ENCODE measurements around the gene CACNA1C.

Gene CACNA1C

GRCh38 chr12:2414810-2415567, 362.2 kb downstream of the CACNA1C start:
- no peak for DNase-seq (ENCODE audit: low read depth)

DNA sequence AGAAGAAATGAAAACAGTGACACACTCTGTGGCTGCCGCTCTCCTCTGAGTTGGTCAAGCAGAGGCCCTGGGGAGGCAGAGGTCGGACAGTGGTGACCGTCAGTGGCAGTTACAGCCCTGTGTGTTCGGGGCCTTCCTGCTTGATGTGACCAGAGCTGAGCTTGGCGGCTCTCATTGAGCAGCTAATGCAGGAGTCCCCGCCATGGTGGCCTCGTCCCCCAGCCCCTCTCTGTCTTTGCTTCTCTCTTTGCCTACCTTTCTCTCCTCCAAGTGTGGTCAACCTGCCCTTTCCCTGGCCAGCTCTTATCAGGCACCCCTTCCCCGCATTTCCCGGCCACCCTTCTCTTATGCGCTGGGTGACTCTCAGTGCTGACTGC, 362.8 kb downstream of the CACNA1C start:
- no peak for DNase-seq (ENCODE audit: low read depth)

DNA sequence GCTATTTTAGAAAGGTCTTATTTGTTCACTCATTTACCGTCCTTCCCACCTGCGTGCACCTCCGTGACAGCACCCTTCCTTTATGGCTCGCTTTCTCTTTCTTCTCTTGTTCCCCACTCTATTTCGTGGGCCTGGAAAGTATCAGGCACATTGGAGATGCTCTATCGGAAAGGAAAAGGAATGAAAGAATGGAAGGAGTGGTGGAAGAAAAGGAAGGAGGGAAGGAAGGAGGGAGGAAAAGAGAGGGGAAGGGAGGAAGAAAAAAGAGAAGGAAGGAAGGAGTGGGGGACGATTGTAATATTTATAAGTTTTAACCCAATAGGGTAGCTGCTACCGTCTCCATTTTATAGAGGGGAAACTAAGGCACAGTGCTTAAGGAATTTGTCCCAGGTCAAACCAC, 363.4 kb downstream of the CACNA1C start:
- DNase-seq (ENCODE audit: low read depth), result no peak

GRCh38 chr12:2417481-2418160, 364.8 kb downstream of the CACNA1C start:
- DNase-seq (ENCODE audit: low read depth), result no peak

DNA sequence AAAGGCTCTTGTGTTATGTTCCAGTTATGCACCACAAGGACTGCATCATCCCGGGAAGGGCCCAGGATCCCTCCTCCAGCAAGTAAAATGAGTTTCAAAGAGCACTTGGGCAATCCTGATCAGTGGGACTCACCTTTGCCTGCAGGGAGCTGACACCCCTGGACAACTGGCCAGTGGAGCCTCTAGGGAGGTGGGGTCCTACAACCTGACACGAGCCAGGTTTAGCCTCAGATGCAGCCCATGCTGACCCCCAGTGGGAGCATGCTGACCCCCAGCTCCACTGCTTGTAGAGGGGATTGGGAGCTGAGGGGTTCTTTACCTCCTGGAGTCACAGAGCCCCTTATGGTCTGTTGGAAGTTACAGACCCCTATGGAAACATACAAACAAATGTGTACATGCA, 365.8 kb downstream of the CACNA1C start:
- no peak for DNase-seq (ENCODE audit: low read depth)

DNA sequence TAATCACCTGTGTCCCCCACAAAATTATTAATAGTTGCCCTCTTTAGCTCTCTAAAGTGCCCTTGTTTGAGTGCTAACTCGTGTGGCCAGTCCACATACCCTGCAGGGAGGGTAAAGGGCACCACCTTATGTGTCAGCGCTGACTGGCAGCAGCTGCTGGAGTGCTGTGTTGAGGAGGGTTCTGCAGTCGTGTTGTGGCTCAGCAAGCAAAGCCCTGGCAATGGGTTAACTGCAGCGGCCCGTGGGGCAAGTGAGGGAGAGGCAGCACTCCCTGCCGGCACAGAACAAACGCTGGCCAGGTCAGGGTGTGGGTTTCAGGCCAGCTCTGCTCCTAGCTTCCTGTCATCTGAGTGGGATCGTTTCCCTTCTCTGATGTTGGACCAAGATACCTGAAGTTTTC, 369.8 kb downstream of the CACNA1C start:
- no peak for DNase-seq (ENCODE audit: low read depth)

- no peak for DNase-seq (ENCODE audit: low read depth)
Measured at GRCh38 chr12:2429032-2429431, 376.2 kb downstream of the CACNA1C start.

GRCh38 chr12:2431810-2432209, 379.0 kb downstream of the CACNA1C start:
- DNase-seq (ENCODE audit: low read depth), result no peak

DNA sequence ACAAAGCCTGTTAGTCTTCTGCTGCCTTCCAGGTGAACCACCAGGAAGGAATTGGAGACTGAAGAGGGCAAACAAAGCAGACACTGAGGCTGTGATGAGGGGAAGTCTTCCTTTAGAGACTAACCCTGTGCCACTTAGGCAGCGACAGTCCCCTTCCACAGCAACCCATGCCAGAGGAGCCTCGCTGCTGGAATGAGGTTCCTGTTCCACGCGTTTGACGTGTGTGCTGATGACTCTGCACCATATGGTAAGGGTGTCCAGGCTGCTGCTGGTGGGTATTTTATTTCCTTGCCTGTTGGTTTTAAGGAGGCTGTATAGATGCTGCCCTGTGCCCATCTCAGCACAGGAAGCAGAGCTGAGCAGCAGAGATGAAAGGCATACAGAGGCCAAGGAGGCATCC, 380.1 kb downstream of the CACNA1C start:
- DNase-seq (ENCODE audit: low read depth), result no peak

DNA sequence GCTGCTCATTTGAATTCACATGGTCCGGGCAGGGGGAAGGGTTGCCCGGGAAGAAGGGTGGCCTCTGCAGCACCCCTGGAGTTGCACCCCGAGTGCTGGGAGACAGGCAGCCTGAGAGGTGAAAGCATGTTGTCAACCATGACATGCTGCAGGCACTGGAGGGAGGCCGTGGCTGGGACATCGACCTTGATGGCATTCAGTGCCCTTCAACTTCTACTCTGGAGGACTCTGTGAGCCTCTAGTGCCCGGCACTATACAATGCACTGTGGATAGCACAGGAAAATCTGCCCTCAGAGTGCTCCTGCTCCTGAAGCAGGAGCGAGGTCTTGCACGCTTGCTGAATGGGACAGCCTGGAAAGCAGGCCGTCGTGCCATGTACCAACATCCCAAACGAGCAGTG, 382.7 kb downstream of the CACNA1C start:
- no peak for DNase-seq (ENCODE audit: low read depth)

DNA sequence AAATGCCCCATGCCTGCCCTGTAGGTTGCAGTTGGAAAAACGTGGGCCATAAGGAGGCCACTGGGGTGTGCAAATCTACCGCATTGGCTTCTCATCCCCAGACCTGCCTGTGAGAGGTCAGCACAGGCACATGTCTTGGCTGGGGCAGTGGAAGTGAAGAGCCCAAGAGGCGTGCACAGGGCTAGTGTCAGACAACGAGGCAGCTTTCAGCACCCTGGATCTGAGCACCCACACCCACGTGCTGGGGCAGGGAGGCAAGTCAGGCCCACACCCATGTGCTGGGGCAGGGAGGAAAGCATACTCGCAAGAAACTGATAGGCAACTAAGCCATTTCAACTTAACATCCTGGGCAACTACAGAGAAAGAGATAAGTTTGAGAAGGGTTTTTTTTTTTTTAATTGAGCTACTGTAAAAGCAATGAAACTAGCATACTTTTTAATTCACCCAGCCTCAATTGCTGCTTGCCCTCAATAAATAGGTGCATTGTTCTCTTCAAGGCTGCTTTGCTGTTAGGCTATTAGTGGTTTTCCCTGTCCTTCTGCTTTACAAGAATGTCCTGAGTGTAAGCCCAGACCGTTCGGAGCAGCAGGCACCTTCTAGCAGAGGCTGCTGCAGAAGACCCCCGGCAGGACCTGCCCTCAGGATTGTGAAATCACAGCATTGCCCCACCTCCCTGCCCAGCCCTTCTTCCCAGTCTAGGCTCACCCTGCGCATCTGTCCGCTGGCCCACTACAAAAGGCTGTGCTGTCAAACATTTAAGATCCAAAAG, 386.7 kb downstream of the CACNA1C start:
- no peak for DNase-seq (ENCODE audit: low read depth)

- DNase-seq (ENCODE audit: low read depth), result no peak
Measured at GRCh38 chr12:2443776-2444175, 391.0 kb downstream of the CACNA1C start.

DNA sequence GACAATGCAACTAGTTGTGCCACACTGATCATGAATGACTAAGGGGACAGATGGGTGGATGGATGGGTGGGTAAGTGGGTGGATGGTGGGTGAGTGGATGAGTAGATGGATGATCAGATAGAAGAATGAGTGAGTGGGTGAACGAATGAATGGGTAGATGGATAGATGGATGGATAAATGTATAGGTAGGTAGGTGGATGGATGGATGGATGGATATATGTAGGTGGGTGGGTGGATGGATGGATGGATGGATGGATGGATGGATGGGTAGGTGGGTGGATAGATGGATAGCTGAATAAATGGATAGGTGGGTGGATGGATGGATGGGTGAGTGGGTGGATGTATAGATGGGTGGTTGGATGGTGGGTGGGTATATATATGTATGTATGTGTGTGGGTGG, 393.2 kb downstream of the CACNA1C start:
- no peak for DNase-seq (ENCODE audit: low read depth)

GRCh38 chr12:2447861-2448260, 395.1 kb downstream of the CACNA1C start:
- DNase-seq (ENCODE audit: low read depth), result no peak

- DNase-seq (ENCODE audit: low read depth), result no peak
Measured at GRCh38 chr12:2449586-2449985, 396.8 kb downstream of the CACNA1C start.

- DNase-seq (ENCODE audit: low read depth), result no peak
Measured at GRCh38 chr12:2450553-2450952, 397.8 kb downstream of the CACNA1C start.

GRCh38 chr12:2451025-2451424, 398.2 kb downstream of the CACNA1C start:
- DNase-seq (ENCODE audit: low read depth), result no peak

DNA sequence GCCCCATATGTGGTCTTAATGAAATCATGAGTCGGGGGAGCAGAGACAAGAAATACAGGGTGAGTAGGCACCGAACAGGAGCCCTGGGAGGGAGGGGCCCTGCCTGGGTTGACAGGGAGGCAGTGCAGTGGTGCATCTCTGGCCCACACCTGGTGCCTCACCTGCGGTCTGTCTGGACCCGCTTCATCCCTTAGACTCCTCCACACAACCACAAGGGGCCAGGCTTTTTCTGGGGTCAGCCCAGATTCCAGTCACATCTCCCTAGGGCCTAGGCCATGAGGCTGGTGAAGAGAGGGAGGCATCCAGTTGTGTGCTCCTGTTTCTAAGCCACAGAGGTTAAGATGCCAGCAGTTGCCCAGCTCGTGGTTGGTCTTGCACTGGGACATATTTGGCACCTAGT, 398.7 kb downstream of the CACNA1C start:
- DNase-seq (ENCODE audit: low read depth), result no peak

- no peak for DNase-seq (ENCODE audit: low read depth)
Measured at GRCh38 chr12:2453076-2453760, 400.4 kb downstream of the CACNA1C start.

DNA sequence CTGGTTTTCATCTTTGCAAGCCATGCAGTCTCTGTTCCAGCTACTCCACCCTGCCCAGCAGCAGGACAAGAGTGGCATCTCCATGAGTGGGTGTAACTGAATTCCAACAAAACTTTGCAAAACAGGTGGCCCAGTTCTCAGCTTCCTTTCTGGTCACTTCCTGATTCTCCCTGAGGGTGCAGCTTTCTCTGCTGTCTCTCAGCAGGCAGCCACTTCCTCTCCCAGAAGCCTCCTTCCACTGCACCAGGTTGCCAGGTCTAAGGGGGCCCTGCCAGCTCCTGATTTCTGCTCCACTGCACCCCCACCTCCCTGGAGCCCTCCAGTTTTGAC, 400.9 kb downstream of the CACNA1C start:
- no peak for DNase-seq (ENCODE audit: low read depth)

GRCh38 chr12:2454601-2455177, 401.9 kb downstream of the CACNA1C start:
- no peak for DNase-seq (ENCODE audit: low read depth)

GRCh38 chr12:2455410-2455809, 402.6 kb downstream of the CACNA1C start:
- no peak for DNase-seq (ENCODE audit: low read depth)

All from stimulated activated CD8-positive, alpha-beta memory T cell treated with anti-CD3 and anti-CD28 coated beads, Interleukin-12 subunit alpha, Interleukin-12 subunit beta, amount 100 ng/mL, for 1 hour (primary cell).